Endothelial cell of umbilical vein (primary cell): Measurements from ENCODE around the gene ACAT2. TPM values are rescaled to one million over a fixed set of nuclear protein-coding genes. Genes with fewer than 3 reads are reported as not detected.

Source experiments
- BruUV-seq: library from RNA; stranded (reverse); fragments of 400-500 nt; replicated peaks from 2 replicates; lab custom pipeline; 2021; lab: Mats Ljungman, UMichigan
- CTCF ChIA-PET: fragments of 300-600, 350-600 bp; sonication (Branson Sonifier 250); formaldehyde crosslinking; loops from one replicate; lab custom pipeline; 2021; ENCODE audit warnings: antibody characterized with exemption, inconsistent platforms; lab: Charles Lee
- POLR2A ChIA-PET: fragments of 300-600, 350-600 bp; sonication (Branson Sonifier 250); formaldehyde crosslinking; loops from one replicate; lab custom pipeline; 2021; ENCODE audit warnings: antibody characterized with exemption, inconsistent platforms; lab: Charles Lee
- DNase-seq: peaks from one replicate; pipeline ENCODE4 v3.0.0-alpha.2; 2011; ENCODE audit warnings: low read depth, low spot score
- FAIRE-seq: peaks from 2 replicates; lab custom pipeline; 2011; peaks lifted over from hg19 to GRCh38; lab: Jason Lieb, UNC
- H2AFZ ChIP-seq: 2 replicates; pipeline ENCODE4 v1.6.0; 2012; ENCODE audit warnings: low read depth, low read length, control low read depth, inconsistent platforms
- H3K27ac ChIP-seq: 2 replicates; pipeline ENCODE4 v1.5.1; 2011; ENCODE audit warnings: low read depth, mild to moderate bottlenecking, control low read depth, low read length, moderate library complexity; ENCODE audit not compliant: insufficient read depth
- H3K27me3 ChIP-seq, 2 experiments: 2 replicates each; pipeline versions ENCODE4 v1.6.0 to v1.6.1; 2011; ENCODE audit warnings: low read length in 2 of 2, mixed read lengths in 1 of 2; ENCODE audit not compliant: control insufficient read depth in 2 of 2, insufficient read depth in 2 of 2
- H3K36me3 ChIP-seq, 2 experiments: 2 replicates in 1 of 2; 3 replicates in 1 of 2; pipeline ENCODE4 v1.5.1; 2011; ENCODE audit warnings: low read length in 2 of 2, mild to moderate bottlenecking in 1 of 2, moderate library complexity in 1 of 2; ENCODE audit not compliant: control insufficient read depth in 2 of 2, insufficient read depth in 2 of 2; ENCODE audit errors: extremely low read depth in 1 of 2
- H3K4me1 ChIP-seq: 3 replicates; pipeline ENCODE4 v1.5.1; 2011; ENCODE audit warnings: mild to moderate bottlenecking, low read length; ENCODE audit not compliant: control insufficient read depth, insufficient read depth; ENCODE audit errors: extremely low read depth
- H3K4me2 ChIP-seq: 2 replicates; pipeline ENCODE4 v1.6.1; 2011; ENCODE audit warnings: low read length, control low read depth, mixed read lengths; ENCODE audit not compliant: insufficient read depth
- H3K4me3 ChIP-seq, 3 experiments: fragments of 200-600 bp in 1 of 3; sonication (generic), shearing (Covaris generic) in 1 of 3; replicated peaks in 1 of 3; 2 replicates each; pipeline ENCODE4 v1.5.1; 2011 to 2016; ENCODE audit warnings: control low read depth in 3 of 3, low read length in 3 of 3, mild to moderate bottlenecking in 2 of 3, inconsistent platforms in 1 of 3, low read depth in 1 of 3, moderate library complexity in 1 of 3; ENCODE audit not compliant: insufficient read depth in 1 of 3
- H3K79me2 ChIP-seq: 2 replicates; pipeline ENCODE4 v1.6.0; 2012; ENCODE audit warnings: low read length, inconsistent platforms; ENCODE audit not compliant: control insufficient read depth, insufficient read depth
- H3K9ac ChIP-seq: replicated peaks from 2 replicates; pipeline ENCODE3; 2011; ENCODE audit warnings: low read length, control low read depth; ENCODE audit not compliant: insufficient read depth; ENCODE audit errors: extremely low read depth
- H3K9me1 ChIP-seq: replicated peaks from 3 replicates; pipeline ENCODE4 v1.6.0; 2011; ENCODE audit warnings: mild to moderate bottlenecking, low read length; ENCODE audit not compliant: control insufficient read depth, insufficient read depth; ENCODE audit errors: extremely low read depth
- H3K9me3 ChIP-seq: replicated peaks from 2 replicates; pipeline ENCODE4 v1.5.1; 2012; ENCODE audit warnings: low read length, inconsistent platforms; ENCODE audit not compliant: control insufficient read depth, insufficient read depth
- H4K20me1 ChIP-seq: replicated peaks from 2 replicates; pipeline ENCODE3; 2011; ENCODE audit warnings: mild to moderate bottlenecking, low read length; ENCODE audit not compliant: control insufficient read depth, insufficient read depth; ENCODE audit errors: extremely low read depth
- EZH2 ChIP-seq: IDR thresholded peaks from 2 replicates; pipeline ENCODE4 v1.6.1; 2012; ENCODE audit warnings: borderline replicate concordance, low read depth, mild to moderate bottlenecking, moderate library complexity, low read length, inconsistent platforms; ENCODE audit not compliant: severe bottlenecking
- FOS ChIP-seq: IDR thresholded peaks from 2 replicates; pipeline ENCODE4 v1.6.1; 2011; ENCODE audit warnings: mild to moderate bottlenecking, low read length, moderate library complexity, borderline replicate concordance; ENCODE audit not compliant: insufficient read depth
- GATA2 ChIP-seq: IDR thresholded peaks from 2 replicates; pipeline ENCODE4 v1.7.0; 2011; ENCODE audit warnings: low read depth, mild to moderate bottlenecking, moderate library complexity, mixed read lengths, low read length; ENCODE audit not compliant: insufficient read length, insufficient read depth
- JUN ChIP-seq: IDR thresholded peaks from 2 replicates; pipeline ENCODE4 v1.6.1; 2011; ENCODE audit warnings: borderline replicate concordance, low read depth; ENCODE audit not compliant: insufficient read length, insufficient read depth
- MYC ChIP-seq: IDR thresholded peaks from one replicate; pipeline ENCODE4 v1.6.1; 2011; ENCODE audit warnings: mild to moderate bottlenecking, low read depth, low read length
- POLR2A ChIP-seq: IDR thresholded peaks from 2 replicates; pipeline ENCODE4 v1.6.1; 2012; ENCODE audit warnings: low read depth, mild to moderate bottlenecking, control low read depth, low read length
- POLR2AphosphoS5 ChIP-seq: IDR thresholded peaks from 2 replicates; pipeline ENCODE4 v1.6.1; 2012; ENCODE audit warnings: low read depth, mild to moderate bottlenecking, control low read depth, low read length, moderate library complexity; ENCODE audit not compliant: insufficient read depth
- dilution Hi-C: fragments of 300-500 bp; cut with MboI; formaldehyde crosslinking; loops from one replicate; pipeline ENCODE4 v1.15.0; 2019; ENCODE audit warnings: low sequenced_read_pairs; ENCODE audit not compliant: extremely low pct_ligation_motif_present
- intact Hi-C: fragments of 100-400 bp; cut with micrococcal nuclease; formaldehyde crosslinking; loops from one replicate; pipeline ENCODE4 v1.10.0; 2022
- polyA plus RNA-seq, 4 experiments: library from polyadenylated mRNA; depleted of rRNA in 3 of 4; stranded (reverse) in 3 of 4; unstranded in 1 of 4; fragments of >200 nt; gene quantifications; 2 replicates each; pipeline versions ENCODE4 v1.2.1 to v1.2.3, GENCODE V29; 2011 to 2012; ENCODE audit warnings: missing spikeins in 1 of 4
- total RNA-seq: library from RNA; stranded (reverse); gene quantifications from 2 replicates; pipeline ENCODE4 v1.2.3, GENCODE V29; 2021
- TF ChIP-seq, protein P1 (sequence below): IDR thresholded peaks from 2 replicates; pipeline ENCODE4 v1.6.1; 2011; ENCODE audit not compliant: insufficient read depth, insufficient read length
- TF ChIP-seq, protein P2 (sequence below), 2 donors: IDR thresholded peaks; 1 replicate in 1 of 2; 2 replicates in 1 of 2; pipeline ENCODE4 v1.5.1; 2011; ENCODE audit warnings: low read length in 2 of 2, mild to moderate bottlenecking in 2 of 2, moderate library complexity in 2 of 2, control low read depth in 1 of 2, inconsistent platforms in 1 of 2, low read depth in 1 of 2; ENCODE audit not compliant: insufficient read depth in 1 of 2; ENCODE audit errors: extremely low read depth in 1 of 2

The ACAT2 gene
- total and polyA plus RNA-seq, 2 donors (not counting 3 experiments of a cell fraction or from before 2014, with no cell fraction given) = 44.6 to 114 TPM

DNA sequence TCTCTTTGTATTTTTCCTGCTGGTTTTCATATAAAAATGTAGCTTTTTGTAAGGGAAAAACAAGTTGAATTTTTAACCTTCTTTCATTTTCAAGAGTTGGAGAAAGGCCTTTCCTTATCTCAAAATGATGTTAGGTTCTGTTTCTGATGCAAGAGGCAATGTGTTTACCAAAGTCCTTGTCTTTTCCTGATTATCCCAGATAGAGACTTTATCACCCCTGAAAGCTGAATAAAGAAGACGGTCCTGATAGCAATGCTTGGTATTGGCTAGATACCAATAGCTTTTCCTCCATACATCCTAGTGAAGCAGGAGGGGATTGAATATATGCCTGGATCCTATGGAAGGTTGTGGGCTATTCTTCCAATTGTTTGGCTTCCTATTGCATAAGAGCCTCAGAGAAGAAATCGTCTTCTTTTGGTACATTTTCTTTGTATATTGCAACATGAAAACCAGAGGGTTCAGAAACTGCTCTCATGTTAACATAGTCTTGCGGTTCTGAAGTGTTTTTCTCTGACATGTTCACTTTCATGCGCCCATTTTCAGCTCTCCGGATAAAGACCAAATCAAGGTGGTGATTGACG is 43.7 kb downstream of the ACAT2 start:
- BruUV-seq = no TSS peak
- Histone ChIP-seq H3K9me3 (no peaks in the 10 kb centered on the region), H3K9me1 (no peaks in the 10 kb centered on the region), H3K4me1 (no peaks in the 10 kb centered on the region), H3K27ac (no peak overlapping the region), H4K20me1 (no peaks in the 10 kb centered on the region), H3K4me3 (no peak overlapping the region), H3K9ac (no peak overlapping the region), H3K4me2 (no peak overlapping the region), H2AFZ (no peak overlapping the region), H3K27me3 (no peaks in the 10 kb centered on the region), H3K79me2 (no peaks in the 10 kb centered on the region), H3K36me3 (no peaks in the 10 kb centered on the region)
- intact Hi-C loops = no loop called here
- CTCF ChIA-PET = interaction anchor here (1.7 kb wide), 1 partner anchor 45 kb away, joined by 3 read pairs; no protein-coding TSS in a partner anchor
- FAIRE-seq = no peak
- POLR2A ChIA-PET = no interaction called here
- TF ChIP-seq JUN = no peak
- no peak for TF ChIP-seq MYC
- TF ChIP-seq, protein P1, sequence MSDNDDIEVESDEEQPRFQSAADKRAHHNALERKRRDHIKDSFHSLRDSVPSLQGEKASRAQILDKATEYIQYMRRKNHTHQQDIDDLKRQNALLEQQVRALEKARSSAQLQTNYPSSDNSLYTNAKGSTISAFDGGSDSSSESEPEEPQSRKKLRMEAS = no peak
- TF ChIP-seq, protein P2, sequence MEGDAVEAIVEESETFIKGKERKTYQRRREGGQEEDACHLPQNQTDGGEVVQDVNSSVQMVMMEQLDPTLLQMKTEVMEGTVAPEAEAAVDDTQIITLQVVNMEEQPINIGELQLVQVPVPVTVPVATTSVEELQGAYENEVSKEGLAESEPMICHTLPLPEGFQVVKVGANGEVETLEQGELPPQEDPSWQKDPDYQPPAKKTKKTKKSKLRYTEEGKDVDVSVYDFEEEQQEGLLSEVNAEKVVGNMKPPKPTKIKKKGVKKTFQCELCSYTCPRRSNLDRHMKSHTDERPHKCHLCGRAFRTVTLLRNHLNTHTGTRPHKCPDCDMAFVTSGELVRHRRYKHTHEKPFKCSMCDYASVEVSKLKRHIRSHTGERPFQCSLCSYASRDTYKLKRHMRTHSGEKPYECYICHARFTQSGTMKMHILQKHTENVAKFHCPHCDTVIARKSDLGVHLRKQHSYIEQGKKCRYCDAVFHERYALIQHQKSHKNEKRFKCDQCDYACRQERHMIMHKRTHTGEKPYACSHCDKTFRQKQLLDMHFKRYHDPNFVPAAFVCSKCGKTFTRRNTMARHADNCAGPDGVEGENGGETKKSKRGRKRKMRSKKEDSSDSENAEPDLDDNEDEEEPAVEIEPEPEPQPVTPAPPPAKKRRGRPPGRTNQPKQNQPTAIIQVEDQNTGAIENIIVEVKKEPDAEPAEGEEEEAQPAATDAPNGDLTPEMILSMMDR (IDR thresholded peaks at IDR 0.05; ENCODE audit: extremely low read depth in 1 of 2, insufficient read depth in 1 of 2, low read depth in 1 of 2, low read length in 2 of 2) = no peak
- TF ChIP-seq EZH2 = no peak
- no peak for TF ChIP-seq FOS
- TF ChIP-seq POLR2A = no peak
- TF ChIP-seq GATA2 = no peak
- TF ChIP-seq POLR2AphosphoS5 = no peak
- dilution Hi-C loops = no loop called here
- no peak for DNase-seq
